ACC112 (cell line): ENCODE data around the gene HACL1.

Experiments
- H2AFZ ChIP-seq: fragments of 200-600 bp; sonication (generic); one replicate; pipeline ENCODE4 v1.6.0; 2017; ENCODE audit warnings: antibody characterized with exemption, low read length; ENCODE audit not compliant: unreplicated experiment
- H3K27ac ChIP-seq: fragments of 200-600 bp; sonication (generic); 2 replicates; pipeline ENCODE4 v1.5.1; 2014; ENCODE audit warnings: low read depth, mild to moderate bottlenecking, antibody characterized with exemption, low read length, moderate library complexity
- H3K27me3 ChIP-seq: fragments of 200-600 bp; sonication (generic); 2 replicates; pipeline ENCODE4 v1.6.1; 2014; ENCODE audit warnings: mild to moderate bottlenecking, antibody characterized with exemption, low read length, moderate library complexity, mixed read lengths; ENCODE audit not compliant: insufficient read depth
- H3K36me3 ChIP-seq: fragments of 200-600 bp; sonication (generic); 2 replicates; pipeline ENCODE4 v1.6.1; 2016; ENCODE audit warnings: mild to moderate bottlenecking, antibody characterized with exemption, low read length, moderate library complexity, mixed read lengths; ENCODE audit not compliant: insufficient read depth
- H3K4me1 ChIP-seq: fragments of 200-600 bp; sonication (generic); one replicate; pipeline ENCODE4 v1.6.1; 2016; ENCODE audit warnings: low read length, mixed read lengths; ENCODE audit not compliant: insufficient read depth, unreplicated experiment, control insufficient read depth
- H3K4me3 ChIP-seq: fragments of 200-600 bp; sonication (generic); 2 replicates; pipeline ENCODE4 v1.5.1; 2014; ENCODE audit warnings: mild to moderate bottlenecking, low read depth, low read length
- H3K79me2 ChIP-seq: fragments of 200-600 bp; sonication (generic); one replicate; pipeline ENCODE4 v1.6.0; 2016; ENCODE audit warnings: low read length; ENCODE audit not compliant: control insufficient read depth, unreplicated experiment, insufficient read depth

Gene HACL1

GRCh38 chr3:15637131-15637951 lies 36.0 kb upstream of the HACL1 start:
- H3K27ac ChIP-seq: peak overlapping the region; percentile 100
- H3K4me1 ChIP-seq: peaks cover 63% of the 10 kb centered on the region
- no peaks in the 10 kb centered on the region for H3K27me3 ChIP-seq
- H2AFZ ChIP-seq: no peak overlapping the region
- H3K79me2 ChIP-seq: no peaks in the 10 kb centered on the region
- H3K4me3 ChIP-seq: no peak overlapping the region
- H3K36me3 ChIP-seq: no peaks in the 10 kb centered on the region

DNA sequence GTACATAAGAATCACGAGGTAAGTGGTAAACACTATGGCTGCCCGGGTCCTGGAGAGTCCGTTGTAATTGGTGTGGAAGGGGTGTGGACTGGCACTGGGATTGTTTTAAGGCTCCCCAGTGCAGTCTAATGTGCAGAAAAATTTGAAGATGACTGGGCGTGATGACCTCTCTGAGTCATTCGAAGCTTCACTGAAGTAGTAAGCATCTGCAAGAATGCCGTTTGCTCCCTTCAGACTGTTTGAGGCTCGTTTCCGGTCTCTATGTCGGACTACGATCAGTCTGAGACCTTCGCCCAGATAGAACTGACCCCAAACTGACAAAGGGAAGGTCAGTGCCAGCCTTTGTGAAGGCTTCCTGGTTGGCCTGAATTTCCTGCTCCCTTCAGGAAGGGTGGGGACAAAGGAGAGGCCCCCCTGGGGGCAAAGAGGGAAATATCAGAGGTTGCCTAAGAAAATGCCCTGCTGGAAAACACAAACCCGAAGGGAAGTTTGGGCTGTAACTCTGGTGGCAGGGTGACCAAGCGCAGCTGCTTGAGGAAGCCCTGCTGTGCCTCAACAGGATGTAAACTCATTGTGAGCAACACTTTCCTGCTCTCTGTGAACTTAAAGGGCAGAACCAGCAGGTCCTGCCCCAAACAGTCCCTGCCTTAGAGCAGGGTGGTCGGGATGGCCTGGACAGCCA lies 34.8 kb upstream of the HACL1 start:
- no peaks in the 10 kb centered on the region for H3K79me2 ChIP-seq
- no peaks in the 10 kb centered on the region for H3K27me3 ChIP-seq
- H3K4me3 ChIP-seq: peak overlapping the region; percentile 57
- peaks cover 75% of the 10 kb centered on the region for H3K4me1 ChIP-seq
- H3K27ac ChIP-seq: peak overlapping the region; percentile 100
- peak overlapping the region; percentile 34 for H2AFZ ChIP-seq
- no peaks in the 10 kb centered on the region for H3K36me3 ChIP-seq

DNA sequence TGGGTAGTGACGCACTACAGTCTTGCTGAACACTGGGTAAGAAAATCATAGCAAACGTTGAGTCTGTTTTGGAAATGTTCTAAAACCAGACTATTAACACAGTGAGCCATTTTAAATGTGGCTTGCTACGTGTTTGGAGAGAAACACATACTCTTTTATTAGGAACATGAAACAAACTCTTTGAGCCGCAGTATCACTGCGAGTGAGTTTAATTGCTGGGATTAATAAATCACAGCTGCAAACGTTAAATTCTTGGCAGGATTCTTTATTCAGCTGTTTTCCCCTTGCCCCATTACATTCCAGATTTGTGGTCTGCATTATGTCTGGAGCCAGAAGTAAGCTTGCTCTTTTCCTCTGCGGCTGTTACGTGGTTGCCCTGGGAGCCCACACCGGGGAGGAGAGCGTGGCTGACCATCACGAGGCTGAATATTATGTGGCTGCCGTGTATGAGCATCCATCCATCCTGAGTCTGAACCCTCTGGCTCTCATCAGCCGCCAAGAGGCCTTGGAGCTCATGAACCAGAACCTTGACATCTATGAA lies 33.8 kb upstream of the HACL1 start:
- Histone ChIP-seq H3K4me3 (peak overlapping the region; percentile 57), H3K79me2 (no peaks in the 10 kb centered on the region), H3K27ac (peak overlapping the region; percentile 100), H3K27me3 (no peaks in the 10 kb centered on the region), H2AFZ (peak overlapping the region; percentile 68), H3K36me3 (no peaks in the 10 kb centered on the region), H3K4me1 (peaks cover 79% of the 10 kb centered on the region)

- peak overlapping the region; percentile 100 for H3K27ac ChIP-seq
Observed at GRCh38 chr3:15634671-15635070, 33.3 kb upstream of the HACL1 start.

GRCh38 chr3:15633766-15634598 lies 32.6 kb upstream of the HACL1 start:
- no peaks in the 10 kb centered on the region for H3K27me3 ChIP-seq
- H2AFZ ChIP-seq: peak overlapping the region; percentile 68
- peak overlapping the region; percentile 57; the same call in 1 of the 2 replicates for H3K4me3 ChIP-seq
- peak overlapping the region; percentile 100 for H3K27ac ChIP-seq
- H3K4me1 ChIP-seq: peaks cover 82% of the 10 kb centered on the region
- H3K79me2 ChIP-seq: no peaks in the 10 kb centered on the region
- no peaks in the 10 kb centered on the region for H3K36me3 ChIP-seq

More at GRCh38 chr3:15634671-15635070, 33.3 kb upstream of the HACL1 start:
- Histone ChIP-seq H3K27me3 (no peaks in the 10 kb centered on the region), H3K4me1 (peaks cover 82% of the 10 kb centered on the region), H3K36me3 (no peaks in the 10 kb centered on the region), H3K79me2 (no peaks in the 10 kb centered on the region), H3K4me3 (peak overlapping the region; percentile 57; the same call in 1 of the 2 replicates), H2AFZ (peak overlapping the region; percentile 68)

DNA sequence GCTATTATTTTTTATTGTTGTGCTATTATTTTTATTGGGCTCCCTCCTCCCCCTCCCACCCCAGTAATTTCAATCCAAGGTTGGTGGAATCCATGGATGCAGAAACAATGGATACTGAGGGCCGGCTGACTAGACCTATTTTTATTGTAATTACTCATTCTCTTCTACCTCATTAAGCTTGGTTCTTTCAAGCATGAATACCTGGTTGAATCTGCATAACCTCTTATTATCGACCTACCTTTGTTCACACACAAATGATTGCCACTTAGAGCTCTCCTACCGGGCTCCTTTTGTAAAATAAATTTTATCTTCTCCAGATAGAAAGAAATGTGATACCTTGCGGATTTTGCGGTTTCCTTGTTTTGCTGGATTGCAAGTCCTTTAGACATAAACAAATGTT lies 31.8 kb upstream of the HACL1 start:
- Histone ChIP-seq H3K27ac (peak overlapping the region; percentile 100), H3K36me3 (no peaks in the 10 kb centered on the region), H3K27me3 (no peaks in the 10 kb centered on the region), H3K4me3 (no peak overlapping the region), H2AFZ (no peak overlapping the region), H3K79me2 (no peaks in the 10 kb centered on the region), H3K4me1 (peaks cover 75% of the 10 kb centered on the region)

DNA sequence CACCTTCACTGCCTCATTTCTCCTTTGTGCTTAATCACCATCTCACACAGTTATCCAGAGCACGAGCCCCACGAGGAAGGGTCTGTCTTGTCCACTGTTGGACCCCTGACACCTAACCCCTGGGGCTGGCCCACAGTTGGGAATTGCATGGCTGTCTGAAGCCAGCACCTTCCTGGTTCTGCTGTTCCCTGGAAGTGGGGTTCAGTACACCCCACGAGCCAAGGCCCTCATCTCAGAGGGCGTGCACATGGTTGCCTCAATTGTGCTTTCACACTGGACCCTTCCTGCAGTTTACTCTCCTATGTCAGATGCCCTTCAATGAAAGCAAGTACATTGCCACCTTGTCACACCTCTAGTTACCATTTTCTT lies 30.8 kb upstream of the HACL1 start:
- no peak overlapping the region for H2AFZ ChIP-seq
- H3K4me3 ChIP-seq: no peak overlapping the region
- H3K79me2 ChIP-seq: no peaks in the 10 kb centered on the region
- H3K27me3 ChIP-seq: no peaks in the 10 kb centered on the region
- peak overlapping the region; percentile 98 for H3K27ac ChIP-seq
- no peaks in the 10 kb centered on the region for H3K36me3 ChIP-seq
- H3K4me1 ChIP-seq: peaks cover 65% of the 10 kb centered on the region

- Histone ChIP-seq H3K36me3 (no peaks in the 10 kb centered on the region), H3K27ac (peak overlapping the region; percentile 98), H3K79me2 (no peaks in the 10 kb centered on the region), H2AFZ (no peak overlapping the region), H3K27me3 (no peaks in the 10 kb centered on the region), H3K4me3 (no peak overlapping the region), H3K4me1 (peaks cover 60% of the 10 kb centered on the region)
Observed at GRCh38 chr3:15631426-15632211, 30.2 kb upstream of the HACL1 start.

GRCh38 chr3:15630646-15631350 lies 29.4 kb upstream of the HACL1 start:
- no peaks in the 10 kb centered on the region for H3K36me3 ChIP-seq
- no peaks in the 10 kb centered on the region for H3K27me3 ChIP-seq
- H3K4me3 ChIP-seq: peak overlapping the region; percentile 68
- H3K4me1 ChIP-seq: peaks cover 54% of the 10 kb centered on the region
- H3K27ac ChIP-seq: peak overlapping the region; percentile 98
- peak overlapping the region; percentile 40 for H2AFZ ChIP-seq
- no peaks in the 10 kb centered on the region for H3K79me2 ChIP-seq
